Stimulated activated naive B cell treated with anti-CD40 and anti-IgM and Interleukin-4, amounts not matched to agents 10 μg/mL and 1 μg/mL and 100 μg/mL, for 72 hours (primary cell): ENCODE results near the gene TAS2R43.
"Not testable (repeated sequence)": the region's sequence is repeated elsewhere in the genome, so short reads cannot be mapped to it uniquely, and the experiment has no call there.

Source experiments
- ATAC-seq, 2 donors: fragments of 150-1000 bp; cut with Tn5 transposase; replicated peaks; 2 replicates each; pipeline ENCODE4 v1.10.0; 2021; ENCODE audit warnings: moderate library complexity in 1 of 2
- DNase-seq: peaks from one replicate; pipeline ENCODE4 v3.0.0; 2021
- H3K27ac Mint-ChIP-seq: one replicate; pipeline ENCODE4 v1.8.0; 2022; ENCODE audit warnings: mild to moderate bottlenecking, mixed read lengths
- H3K27me3 Mint-ChIP-seq, 2 donors: one replicate each; pipeline ENCODE4 v1.8.0; 2022; ENCODE audit warnings: mixed read lengths in 2 of 2
- H3K36me3 Mint-ChIP-seq, 2 donors: one replicate each; pipeline ENCODE4 v1.8.0; 2022; ENCODE audit warnings: mixed read lengths in 2 of 2, mild to moderate bottlenecking in 1 of 2
- H3K4me1 Mint-ChIP-seq, 2 donors: one replicate each; pipeline ENCODE4 v1.8.0; 2022; ENCODE audit warnings: mixed read lengths in 2 of 2, mild to moderate bottlenecking in 1 of 2
- H3K4me3 Mint-ChIP-seq, 2 donors: one replicate each; pipeline ENCODE4 v1.8.0; 2022; ENCODE audit warnings: mild to moderate bottlenecking in 2 of 2, mixed read lengths in 2 of 2, moderate library complexity in 1 of 2
- H3K9me3 Mint-ChIP-seq, 2 donors: one replicate each; pipeline ENCODE4 v1.8.0; 2022; ENCODE audit warnings: mixed read lengths in 2 of 2, mild to moderate bottlenecking in 1 of 2

Gene TAS2R43

GRCh38 chr12:11092128-11092527 lies at the start of gene TAS2R43:
TSS of gene TAS2R43 (minus strand) at chr12:11092313. CDS start at chr12:11092229, 84 bp downstream.
- Mint-ChIP-seq H3K36me3 (peaks cover 9 to 14% of the 10 kb centered on the region in 2 donors), H3K4me3 (no peak within 1 kb of the TSS), H3K4me1 (peaks cover 3 to 11% of the 10 kb centered on the region in 2 donors), H3K27me3 (no peaks in the 10 kb centered on the region), H3K27ac (peak within 1 kb of the TSS; percentile 73), H3K9me3 (peaks cover 0 to 6% of the 10 kb centered on the region in 2 donors)
- ATAC-seq, result peak; percentile 71 to 80
- peak; percentile 17 for DNase-seq

DNA sequence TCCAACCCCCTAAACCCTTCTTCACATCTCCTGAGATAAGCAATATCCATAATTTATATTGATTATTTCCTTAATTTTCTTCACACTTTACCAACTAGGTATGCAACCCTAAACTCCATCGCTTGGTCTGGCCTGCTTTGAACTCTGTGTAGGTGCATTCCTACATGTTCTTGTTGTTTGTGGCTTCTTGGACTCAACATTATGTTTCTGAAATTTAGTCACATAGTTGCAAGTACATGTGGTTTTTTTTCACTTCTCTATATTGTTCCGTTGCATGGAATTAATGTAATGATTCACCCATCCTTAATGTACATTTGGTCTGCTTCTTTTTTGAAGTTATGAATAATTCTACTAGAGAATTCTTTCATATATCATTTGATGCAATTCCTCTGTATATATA lies 44.0 kb upstream of the TAS2R43 start:
- Mint-ChIP-seq H3K27me3 (no peaks in the 10 kb centered on the region), H3K4me3 (no peak overlapping the region), H3K36me3 (peaks cover 16 to 33% of the 10 kb centered on the region in 2 donors), H3K9me3 (peaks cover 0 to 4% of the 10 kb centered on the region in 2 donors), H3K27ac (no peak overlapping the region), H3K4me1 (peaks cover 19 to 38% of the 10 kb centered on the region in 2 donors)
- DNase-seq (no peak), ATAC-seq (peak; percentile 91 to 94)

DNA sequence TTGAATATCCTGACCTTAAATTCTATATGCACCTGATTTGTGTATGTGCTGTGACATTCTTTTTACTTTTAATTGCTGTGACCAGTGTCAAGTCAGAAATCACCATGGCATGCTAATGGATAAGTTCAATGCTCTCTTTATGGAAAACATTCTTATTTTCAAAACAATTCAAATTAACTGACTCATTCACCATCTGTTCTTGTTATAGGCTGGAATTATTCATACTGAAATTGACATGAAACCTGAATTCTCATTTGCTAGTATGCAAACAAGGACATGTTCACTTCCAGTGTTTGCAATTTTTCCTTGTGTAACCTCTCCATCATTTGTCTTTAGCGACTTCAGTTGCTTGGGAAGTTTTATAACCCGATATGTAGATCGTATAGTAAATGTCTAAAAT lies 42.2 kb upstream of the TAS2R43 start, which contains the start of gene TAS2R30:
Gene TAS2R30 (minus strand): TSS at position 340 of the 400 bp plus-strand sequence. CDS start 400 bp downstream, outside the sequence.
- Mint-ChIP-seq H3K36me3 (peaks cover 7 to 24% of the 10 kb centered on the region in 2 donors), H3K27ac (peak within 1 kb of the TSS; percentile 51), H3K4me1 (peaks cover 19 to 29% of the 10 kb centered on the region in 2 donors), H3K4me3 (no peak within 1 kb of the TSS), H3K27me3 (no peaks in the 10 kb centered on the region), H3K9me3 (peaks cover 0 to 1% of the 10 kb centered on the region in 2 donors)
- DNase-seq (no peak), ATAC-seq (no peak)

- Mint-ChIP-seq H3K4me3 (no peak overlapping the region), H3K27ac (peak overlapping the region; percentile 51), H3K36me3 (peaks cover 10 to 26% of the 10 kb centered on the region in 2 donors), H3K9me3 (no peaks in the 10 kb centered on the region), H3K4me1 (peaks cover 19 to 29% of the 10 kb centered on the region in 2 donors), H3K27me3 (no peaks in the 10 kb centered on the region)
- DNase-seq (no peak), ATAC-seq (no peak)
These were observed 41.7 kb upstream of the TAS2R43 start for GRCh38 chr12:11133816-11134215.

- peaks cover 15 to 32% of the 10 kb centered on the region in 2 donors for H3K36me3 Mint-ChIP-seq
- ATAC-seq (no peak), DNase-seq (no peak)
- peaks cover 19 to 29% of the 10 kb centered on the region in 2 donors for H3K4me1 Mint-ChIP-seq
- H3K9me3 Mint-ChIP-seq, result no peaks in the 10 kb centered on the region
- H3K27me3 Mint-ChIP-seq, result no peaks in the 10 kb centered on the region
- no peak overlapping the region for H3K27ac Mint-ChIP-seq
- H3K4me3 Mint-ChIP-seq, result no peak overlapping the region
These were observed 41.0 kb upstream of the TAS2R43 start for GRCh38 chr12:11133162-11133561.

DNA sequence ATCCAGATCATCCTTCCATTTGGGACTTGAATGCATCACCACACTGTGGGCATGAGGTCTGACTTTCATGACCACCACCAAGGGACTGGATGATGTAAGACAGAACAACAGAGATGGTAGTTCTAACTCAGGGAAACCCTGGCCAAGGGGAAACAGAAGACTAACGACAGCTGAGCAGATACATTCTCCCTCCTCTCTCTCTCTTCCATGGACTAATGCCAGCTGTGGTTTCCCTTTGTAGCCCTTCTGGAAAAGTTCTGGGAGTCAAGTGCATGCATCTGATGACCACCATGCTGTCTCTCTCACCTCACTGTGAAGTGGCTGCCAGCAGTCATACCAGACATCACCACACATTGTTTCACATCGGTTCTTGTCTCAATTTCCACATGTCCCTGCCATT lies 38.9 kb upstream of the TAS2R43 start:
- H3K36me3 Mint-ChIP-seq, result peaks cover 20 to 44% of the 10 kb centered on the region in 2 donors
- DNase-seq, result no peak
- H3K4me3 Mint-ChIP-seq, result no peak overlapping the region
- H3K27me3 Mint-ChIP-seq, result no peaks in the 10 kb centered on the region
- no peaks in the 10 kb centered on the region for H3K9me3 Mint-ChIP-seq
- ATAC-seq, result no peak
- peaks cover 14 to 21% of the 10 kb centered on the region in 2 donors for H3K4me1 Mint-ChIP-seq
- no peak overlapping the region for H3K27ac Mint-ChIP-seq

DNA sequence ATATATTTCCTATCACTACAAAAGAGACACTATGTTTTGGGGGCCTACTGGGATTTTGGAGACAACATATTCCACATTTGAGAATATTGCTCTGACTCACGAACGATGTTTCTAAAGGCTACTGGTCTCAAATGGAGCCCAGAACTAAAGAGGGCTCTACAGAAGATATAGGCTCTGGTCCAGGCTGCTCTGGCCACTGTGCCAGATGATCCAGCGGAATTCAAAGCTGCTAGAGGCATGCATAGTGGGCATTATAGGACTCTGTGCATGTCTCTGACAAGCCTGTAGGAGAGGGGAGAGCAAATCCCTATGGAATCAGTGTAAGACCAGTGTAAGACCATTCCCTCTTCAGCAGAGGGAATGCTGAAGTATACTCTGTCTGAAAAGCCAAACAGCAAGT lies 38.3 kb upstream of the TAS2R43 start:
- DNase-seq (no peak), ATAC-seq (no peak)
- no peaks in the 10 kb centered on the region for H3K27me3 Mint-ChIP-seq
- H3K4me1 Mint-ChIP-seq, result peaks cover 12 to 14% of the 10 kb centered on the region in 2 donors
- H3K36me3 Mint-ChIP-seq, result peaks cover 20 to 43% of the 10 kb centered on the region in 2 donors
- H3K27ac Mint-ChIP-seq, result no peak overlapping the region
- H3K4me3 Mint-ChIP-seq, result no peak overlapping the region
- no peaks in the 10 kb centered on the region for H3K9me3 Mint-ChIP-seq

GRCh38 chr12:11114130-11114529 lies 22.0 kb upstream of the TAS2R43 start:
- not testable (repeated sequence) for H3K4me3 Mint-ChIP-seq, H3K27me3 Mint-ChIP-seq, ATAC-seq, DNase-seq, H3K27ac Mint-ChIP-seq
- H3K4me1 Mint-ChIP-seq, result peaks cover 38 to 77% of the 10 kb centered on the region in 2 donors
- peaks cover 82 to 95% of the 10 kb centered on the region in 2 donors for H3K36me3 Mint-ChIP-seq
- peaks cover 38 to 42% of the 10 kb centered on the region in 2 donors for H3K9me3 Mint-ChIP-seq

DNA sequence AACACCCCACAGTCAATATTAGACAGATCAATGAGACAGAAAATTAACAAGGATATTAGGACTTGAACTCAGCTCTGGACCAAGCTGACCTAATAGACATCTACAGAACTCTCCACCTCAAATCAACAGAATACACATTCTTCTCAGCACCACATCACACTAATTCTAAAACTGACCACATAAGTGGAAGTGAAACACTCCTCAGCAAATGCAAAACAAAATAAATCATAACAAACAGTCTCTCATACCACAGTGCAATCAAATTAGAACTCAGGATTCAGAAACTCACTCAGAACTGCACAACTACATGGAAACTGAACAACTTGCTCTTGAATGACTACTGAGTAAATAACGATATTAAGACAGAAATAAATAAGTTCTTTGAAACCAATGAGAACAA lies 19.1 kb upstream of the TAS2R43 start:
- Mint-ChIP-seq H3K9me3 (peaks cover 35 to 40% of the 10 kb centered on the region in 2 donors), H3K4me1 (peaks cover 40 to 80% of the 10 kb centered on the region in 2 donors), H3K4me3 (peak overlapping the region in 1 of 2 donors; percentile 0), H3K36me3 (peaks cover 77 to 94% of the 10 kb centered on the region in 2 donors)
- not testable (repeated sequence) for H3K27me3 Mint-ChIP-seq, DNase-seq, H3K27ac Mint-ChIP-seq, ATAC-seq

DNA sequence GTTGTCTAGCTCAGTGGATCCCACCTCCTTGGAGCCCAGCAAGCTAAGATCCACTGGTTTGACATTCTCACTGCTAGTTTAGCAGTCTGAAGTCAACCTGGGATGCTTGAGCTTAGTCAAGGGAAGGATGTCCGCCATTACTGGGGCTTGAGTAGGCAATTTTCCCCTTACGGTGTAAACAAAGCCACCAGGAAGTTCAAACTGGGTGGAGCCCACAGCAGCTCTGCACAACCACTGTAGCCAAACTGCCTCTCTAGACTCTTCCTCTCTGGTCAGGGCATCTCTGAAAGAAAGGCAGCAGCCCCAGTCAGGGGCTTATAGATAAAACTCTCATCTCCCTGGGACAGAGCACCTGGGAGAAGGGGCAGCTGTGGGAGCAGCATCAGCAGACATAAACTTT lies 16.7 kb upstream of the TAS2R43 start:
- Mint-ChIP-seq H3K9me3 (peaks cover 35 to 41% of the 10 kb centered on the region in 2 donors), H3K4me3 (peak overlapping the region in 1 of 2 donors; percentile 19), H3K36me3 (peaks cover 64 to 78% of the 10 kb centered on the region in 2 donors), H3K27ac (peak overlapping the region; percentile 77), H3K4me1 (peaks cover 36 to 65% of the 10 kb centered on the region in 2 donors), H3K27me3 (no peaks in the 10 kb centered on the region)
- no peak for ATAC-seq
- no peak for DNase-seq

DNA sequence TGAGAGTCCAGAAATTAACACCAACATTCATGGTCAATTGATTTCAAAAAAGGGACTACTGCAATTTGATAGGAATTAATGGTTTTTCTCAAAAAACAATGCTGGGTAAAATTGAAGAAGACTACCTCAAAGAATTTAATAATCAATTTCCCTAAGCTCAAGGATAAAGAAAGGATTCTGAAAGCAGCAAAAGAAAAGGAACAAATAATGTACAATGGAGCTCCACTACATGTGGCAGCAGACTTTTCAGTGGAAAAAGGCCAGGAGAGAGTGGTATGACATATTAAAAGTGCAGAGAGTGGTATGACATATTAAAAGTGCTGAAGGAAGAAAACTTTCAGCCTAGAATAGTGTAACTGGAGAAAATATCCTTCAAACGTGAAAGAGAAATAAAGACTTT lies 15.6 kb upstream of the TAS2R43 start:
- H3K27me3 Mint-ChIP-seq, result no peaks in the 10 kb centered on the region
- no peak for DNase-seq
- peaks cover 31 to 54% of the 10 kb centered on the region in 2 donors for H3K4me1 Mint-ChIP-seq
- no peak overlapping the region for H3K4me3 Mint-ChIP-seq
- peaks cover 62 to 74% of the 10 kb centered on the region in 2 donors for H3K36me3 Mint-ChIP-seq
- H3K9me3 Mint-ChIP-seq, result peaks cover 31 to 38% of the 10 kb centered on the region in 2 donors
- ATAC-seq, result no peak
- no peak overlapping the region for H3K27ac Mint-ChIP-seq

DNA sequence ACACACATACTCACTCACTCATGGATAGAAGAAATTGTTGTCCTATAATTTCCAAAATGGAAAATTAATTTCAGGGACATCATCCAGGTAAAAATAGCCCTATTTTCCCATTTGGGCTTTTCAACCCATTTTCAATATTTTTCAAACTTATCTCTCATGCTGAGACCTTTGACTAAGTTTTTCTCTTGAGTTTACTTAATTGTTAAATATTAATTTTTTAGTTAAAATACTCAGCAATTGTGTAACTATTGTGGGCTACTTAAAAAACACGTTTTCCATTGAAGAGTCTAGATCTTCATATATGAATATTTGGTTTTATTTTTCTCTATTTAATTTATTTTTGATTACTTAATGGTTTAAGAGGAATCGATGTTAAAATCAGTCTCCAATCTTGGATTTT lies 14.2 kb upstream of the TAS2R43 start:
- ATAC-seq (no peak), DNase-seq (no peak)
- Mint-ChIP-seq H3K4me1 (peaks cover 22 to 40% of the 10 kb centered on the region in 2 donors), H3K4me3 (no peak overlapping the region), H3K9me3 (peaks cover 18 to 31% of the 10 kb centered on the region in 2 donors), H3K27ac (no peak overlapping the region), H3K36me3 (peaks cover 54 to 67% of the 10 kb centered on the region in 2 donors), H3K27me3 (no peaks in the 10 kb centered on the region)

GRCh38 chr12:11105546-11105945 lies 13.4 kb upstream of the TAS2R43 start:
- ATAC-seq, result no peak
- DNase-seq, result no peak
- Mint-ChIP-seq H3K27ac (no peak overlapping the region), H3K4me1 (peaks cover 18 to 33% of the 10 kb centered on the region in 2 donors), H3K36me3 (peaks cover 51 to 63% of the 10 kb centered on the region in 2 donors), H3K4me3 (no peak overlapping the region), H3K9me3 (peaks cover 15 to 25% of the 10 kb centered on the region in 2 donors), H3K27me3 (no peaks in the 10 kb centered on the region)

GRCh38 chr12:11094910-11095309 lies 2.8 kb upstream of the TAS2R43 start:
- not testable (repeated sequence) for DNase-seq, H3K27ac Mint-ChIP-seq, H3K27me3 Mint-ChIP-seq, H3K4me3 Mint-ChIP-seq
- peaks cover 3 to 11% of the 10 kb centered on the region in 2 donors for H3K4me1 Mint-ChIP-seq
- peaks cover 8 to 11% of the 10 kb centered on the region in 2 donors for H3K9me3 Mint-ChIP-seq
- ATAC-seq, result peak; percentile 93 to 97
- H3K36me3 Mint-ChIP-seq, result peaks cover 20 to 30% of the 10 kb centered on the region in 2 donors

DNA sequence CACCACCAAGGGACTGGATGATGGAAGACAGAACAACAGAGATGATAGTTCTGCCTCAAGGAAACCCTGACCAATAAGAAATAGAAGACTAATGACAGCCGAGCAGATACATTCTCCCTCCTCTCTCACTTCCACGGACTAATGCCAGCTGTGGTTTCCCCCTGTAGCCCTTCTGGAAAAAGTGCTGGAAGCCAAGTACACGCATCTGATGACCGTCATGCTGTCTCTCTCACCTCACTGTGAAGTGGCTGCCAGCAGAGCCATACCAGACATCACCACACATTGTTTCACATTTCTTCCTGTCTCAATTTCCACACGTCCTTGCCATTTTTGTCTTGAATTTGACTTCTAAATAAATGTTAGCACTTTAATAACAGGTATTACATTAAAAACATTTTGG lies 2.9 kb downstream of the TAS2R43 start:
- DNase-seq (no peak), ATAC-seq (no peak)
- Mint-ChIP-seq H3K27me3 (no peaks in the 10 kb centered on the region), H3K4me3 (no peak overlapping the region), H3K9me3 (peaks cover 0 to 3% of the 10 kb centered on the region in 2 donors), H3K36me3 (peaks cover 6 to 12% of the 10 kb centered on the region in 2 donors), H3K27ac (no peak overlapping the region), H3K4me1 (peaks cover 3 to 11% of the 10 kb centered on the region in 2 donors)
